GM21423 (cell line): ENCODE measurements around the gene GNB1.
"Not testable (repeated sequence)": the region's sequence is repeated elsewhere in the genome, so short reads cannot be mapped to it uniquely, and the experiment has no call there.

ENCODE experiments used
- ATAC-seq: cut with Tn5 transposase; IDR thresholded peaks from one replicate; pipeline ENCODE4 v1.9.1; 2021; ENCODE audit warnings: mild to moderate bottlenecking, moderate library complexity; ENCODE audit not compliant: unreplicated experiment

Gene GNB1

DNA sequence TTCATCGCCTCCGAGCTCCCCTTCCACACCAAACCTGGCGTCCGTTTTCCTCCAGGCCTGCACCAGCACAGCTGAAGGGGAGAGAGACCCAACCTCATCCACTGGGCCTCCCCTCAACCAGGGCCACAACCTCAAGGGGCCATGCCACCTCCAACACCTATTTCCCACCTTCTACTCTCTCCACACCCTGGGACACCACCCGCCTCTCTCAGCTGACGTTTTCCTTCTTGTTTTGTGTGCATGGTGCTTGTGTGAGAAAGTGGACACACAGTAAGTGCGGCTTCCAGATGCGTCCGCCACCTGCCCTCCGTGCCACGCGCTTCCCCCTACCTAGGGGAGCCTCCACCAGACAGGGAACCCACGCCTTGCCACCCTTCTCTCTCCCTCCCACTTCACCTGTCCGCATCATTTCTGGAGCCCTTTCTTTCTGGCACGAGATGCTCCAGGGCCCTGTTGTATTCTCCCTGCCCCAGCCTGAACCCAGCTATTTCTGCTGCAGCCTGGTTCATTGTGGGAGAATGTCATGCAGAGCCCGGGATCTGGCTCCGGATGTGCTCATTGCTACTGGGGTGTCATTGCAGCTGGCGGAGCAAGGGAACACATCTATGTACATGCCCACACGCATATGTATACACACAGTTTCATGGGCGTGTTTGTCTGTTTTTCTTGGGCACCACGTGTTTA is 1.3 kb upstream of the GNB1 start:
- ATAC-seq, result no peak

DNA sequence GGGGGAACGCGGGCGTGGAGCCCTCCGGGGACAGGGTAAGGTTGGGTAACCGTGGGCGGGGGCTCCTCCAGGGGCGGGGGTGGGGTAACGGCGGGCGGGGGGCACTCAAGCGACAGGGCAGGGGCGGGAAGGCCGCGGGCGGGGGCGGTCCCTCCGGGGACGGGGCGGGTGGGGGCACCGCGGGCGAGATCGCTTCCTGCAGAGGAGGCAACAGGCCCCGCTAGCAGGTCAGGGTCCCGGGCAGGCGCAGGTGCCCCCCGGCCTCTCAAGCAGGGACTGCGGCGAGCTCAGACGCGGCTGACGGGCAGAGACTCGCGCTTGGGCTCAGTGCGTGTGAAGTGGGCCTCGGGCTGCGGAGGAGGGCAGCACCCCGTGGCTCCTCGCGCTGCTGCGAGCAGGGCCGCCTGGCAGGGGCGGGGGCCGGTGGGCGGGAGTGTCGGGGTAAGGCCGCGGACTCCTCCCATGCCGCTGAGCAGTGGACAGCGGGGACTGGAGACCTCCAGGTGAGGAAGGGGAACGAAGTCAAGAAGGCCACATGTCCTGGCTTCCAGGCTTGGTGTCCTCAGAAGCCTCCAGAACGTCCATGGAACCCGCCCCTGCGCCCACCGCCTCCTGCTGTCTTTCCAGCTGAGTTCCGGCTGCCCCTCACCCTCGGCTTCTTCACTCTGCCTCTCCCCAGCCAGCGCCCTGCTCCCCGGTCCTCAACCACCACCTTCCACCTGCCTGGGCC is 627 bp upstream of the GNB1 start:
- ATAC-seq, result peak; percentile 25

- ATAC-seq, result peak; percentile 24
These were observed 911 bp downstream of the GNB1 start for GRCh38 chr1:1889847-1890505.

DNA sequence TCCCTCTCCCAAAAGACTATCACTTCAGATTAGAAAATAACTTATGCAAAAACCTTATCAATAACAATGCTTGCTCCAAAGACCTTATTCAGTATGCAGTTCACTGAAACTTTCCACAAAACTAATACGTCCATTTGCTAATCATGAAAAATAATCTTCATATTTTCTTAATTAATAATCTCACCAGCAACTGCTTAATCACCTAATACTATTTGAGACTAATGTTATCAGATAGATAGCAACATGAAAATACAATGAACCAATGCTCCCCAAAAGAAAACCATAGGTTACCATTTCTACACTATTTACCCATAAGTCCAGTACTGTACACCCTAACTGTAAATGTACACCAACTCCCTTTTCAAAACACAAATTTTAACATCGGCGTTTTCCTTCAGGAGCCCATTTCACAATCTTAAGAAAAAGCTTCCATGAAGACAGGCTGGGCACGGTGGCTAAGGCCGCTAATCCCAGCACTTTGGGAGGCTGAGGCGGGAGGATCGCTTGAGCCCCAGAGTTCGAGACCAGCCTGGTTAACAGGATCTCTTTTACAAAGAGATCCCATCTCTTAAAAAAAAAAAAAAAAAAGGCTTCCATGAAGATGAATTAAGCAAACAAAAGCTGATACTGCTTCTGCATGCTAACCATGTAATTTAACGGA is 1.7 kb downstream of the GNB1 start:
- no peak for ATAC-seq

DNA sequence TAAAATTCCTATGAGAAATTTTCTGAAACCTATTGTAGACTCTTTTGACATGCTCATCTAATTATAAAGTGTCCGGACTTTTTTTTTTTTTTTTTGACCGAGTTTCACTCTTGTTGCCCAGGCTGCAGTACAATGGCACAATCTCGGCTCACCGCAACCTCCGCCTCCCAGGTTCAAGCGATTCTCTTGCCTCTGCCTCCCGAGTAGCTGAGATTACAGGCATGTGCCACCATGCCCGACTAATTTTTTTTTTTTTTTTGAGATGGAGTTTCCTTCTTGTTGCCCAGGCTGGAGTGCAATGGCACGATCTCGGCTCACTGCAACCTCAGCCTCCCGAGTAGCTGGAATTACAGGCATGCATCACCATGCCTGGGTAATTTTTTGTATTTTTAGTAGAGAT is 7.0 kb downstream of the GNB1 start:
- not testable (repeated sequence) for ATAC-seq

- no peak for ATAC-seq
These were observed 7.6 kb downstream of the GNB1 start for GRCh38 chr1:1883092-1883873.

DNA sequence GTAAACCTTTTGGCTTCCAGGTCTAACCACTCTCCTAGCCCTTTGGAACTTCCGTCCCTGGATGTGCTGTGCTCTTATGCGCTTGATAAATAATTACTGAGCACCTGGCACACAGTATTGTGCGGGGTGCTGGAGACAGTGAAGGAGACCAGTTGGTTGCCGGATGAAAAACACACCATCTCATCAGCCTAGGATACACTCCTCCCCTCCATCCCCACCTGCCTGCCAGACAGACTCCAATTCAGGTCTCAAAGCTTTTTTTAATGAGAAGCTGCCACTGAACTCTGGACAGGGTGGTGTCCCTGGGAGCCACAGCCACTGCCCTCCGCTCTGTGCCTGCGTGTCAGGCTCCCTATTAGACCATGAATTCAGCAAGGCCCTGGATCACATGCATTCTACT is 9.2 kb downstream of the GNB1 start:
- ATAC-seq, result no peak

DNA sequence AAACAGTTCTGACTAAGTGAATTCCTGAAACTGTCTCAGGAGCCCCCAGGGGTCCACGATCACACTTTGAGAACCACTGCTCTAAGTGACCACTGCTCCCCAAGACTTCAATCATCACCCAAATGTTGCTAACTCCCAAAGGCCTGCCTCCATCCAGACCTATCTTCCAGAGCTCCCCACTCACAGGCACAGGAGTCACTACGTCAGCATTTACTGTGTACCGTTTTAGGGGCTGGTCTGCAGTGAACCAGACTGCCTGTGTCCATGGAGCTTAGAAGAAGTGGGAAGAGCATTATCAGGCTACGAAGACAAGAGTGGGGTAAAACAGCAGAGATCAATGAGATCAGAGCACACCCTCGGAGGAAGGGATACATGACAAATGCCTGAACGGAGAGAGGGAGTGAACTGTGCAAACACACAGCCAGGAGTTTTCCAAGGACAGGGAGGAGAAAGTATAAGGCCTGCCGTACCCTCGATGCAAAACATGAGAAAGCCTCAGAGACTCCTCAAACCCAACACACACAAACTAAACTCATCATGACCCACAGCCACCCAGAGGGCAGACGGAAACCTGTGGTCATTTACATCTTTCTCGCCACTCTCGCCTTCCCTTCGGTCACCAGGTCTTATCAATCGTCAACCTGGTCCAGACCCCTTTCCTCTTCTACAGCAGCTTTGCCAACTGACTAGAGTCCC is 10.1 kb downstream of the GNB1 start:
- no peak for ATAC-seq

DNA sequence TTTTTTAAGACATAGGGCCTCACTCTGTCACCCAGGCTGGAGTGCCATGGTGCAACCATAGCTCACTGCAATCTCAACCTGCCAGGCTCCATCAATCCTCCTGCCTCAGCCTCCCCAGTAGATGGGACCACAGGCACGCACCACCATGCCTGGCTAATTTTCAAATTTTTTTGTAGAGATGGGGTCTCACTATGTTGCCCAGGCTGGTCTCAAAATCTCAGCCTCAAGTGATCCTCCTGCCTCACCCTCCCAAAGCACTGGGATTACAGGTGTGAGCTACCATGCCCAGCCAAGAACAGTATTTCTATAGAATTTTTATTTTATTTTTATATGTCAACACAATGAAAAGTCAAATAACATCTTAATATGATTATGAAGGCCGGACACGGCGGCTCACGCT is 10.9 kb downstream of the GNB1 start:
- ATAC-seq, result no peak

DNA sequence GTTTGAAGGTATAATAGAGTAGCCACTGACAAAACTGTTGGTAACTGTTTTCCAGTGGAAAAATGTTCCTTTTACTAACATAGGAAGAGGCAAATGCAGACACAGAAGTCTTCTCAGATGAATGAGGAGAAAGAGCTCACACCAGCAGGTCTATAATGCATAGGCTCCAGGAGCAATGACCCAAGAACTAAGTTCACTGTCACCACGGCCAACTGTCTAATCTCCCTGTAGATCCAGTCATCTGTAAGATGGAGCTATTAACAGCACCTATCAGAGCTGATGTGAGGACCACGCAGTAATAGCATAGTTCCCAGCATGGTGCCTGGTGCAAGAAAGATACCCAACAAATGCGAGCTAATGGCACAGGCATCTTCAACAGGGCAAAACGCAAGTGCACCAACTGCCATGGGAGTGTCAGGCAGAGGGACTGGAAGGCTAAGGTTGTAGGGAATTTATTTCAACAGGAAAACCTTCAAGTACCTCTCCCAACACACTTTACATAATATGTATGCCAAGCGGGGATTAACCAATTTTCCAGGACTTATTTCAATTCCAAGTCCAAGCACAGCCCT is 12.9 kb downstream of the GNB1 start:
- no peak for ATAC-seq

GRCh38 chr1:1876335-1876930 is 14.5 kb downstream of the GNB1 start:
- no peak for ATAC-seq

GRCh38 chr1:1875932-1876331 is 15.0 kb downstream of the GNB1 start:
- no peak for ATAC-seq

DNA sequence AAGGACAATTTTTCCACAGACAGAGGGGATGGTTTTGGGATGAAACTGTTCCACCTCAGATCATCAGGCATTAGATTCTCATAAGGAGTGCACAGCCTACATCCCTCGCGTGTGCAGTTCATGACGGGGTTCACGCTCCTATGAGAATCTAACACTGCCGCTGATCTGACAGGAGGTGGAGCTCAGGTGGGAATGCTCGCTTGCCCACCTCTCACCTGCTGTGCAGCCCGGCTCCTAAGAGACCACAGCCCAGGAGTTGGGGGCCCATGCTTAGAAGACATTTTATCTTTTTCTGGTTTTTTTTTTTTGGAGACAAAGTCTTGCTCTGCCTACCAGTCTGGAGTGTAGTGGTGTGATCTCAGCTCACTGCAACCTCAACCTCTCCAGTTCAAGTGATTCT is 16.0 kb downstream of the GNB1 start:
- ATAC-seq, result no peak

DNA sequence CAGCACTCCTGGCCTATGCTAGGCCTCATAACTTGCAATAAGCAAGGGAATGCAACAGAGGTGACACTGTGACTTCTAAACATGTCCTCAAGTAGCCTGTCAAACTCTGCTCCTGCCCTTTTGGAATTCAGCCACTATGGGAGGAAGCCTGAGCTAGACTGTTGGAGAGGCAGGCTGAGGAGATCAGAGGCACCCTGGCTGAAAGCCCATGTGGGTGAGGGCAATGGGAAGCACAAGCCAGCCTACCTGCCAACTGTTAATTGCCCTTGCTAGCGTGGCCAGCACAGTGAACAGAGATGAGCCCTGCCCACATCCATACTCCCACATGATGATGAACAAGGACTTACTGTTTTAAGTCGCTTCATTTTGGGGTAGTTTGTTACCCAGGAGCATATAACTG is 17.7 kb downstream of the GNB1 start:
- no peak for ATAC-seq

DNA sequence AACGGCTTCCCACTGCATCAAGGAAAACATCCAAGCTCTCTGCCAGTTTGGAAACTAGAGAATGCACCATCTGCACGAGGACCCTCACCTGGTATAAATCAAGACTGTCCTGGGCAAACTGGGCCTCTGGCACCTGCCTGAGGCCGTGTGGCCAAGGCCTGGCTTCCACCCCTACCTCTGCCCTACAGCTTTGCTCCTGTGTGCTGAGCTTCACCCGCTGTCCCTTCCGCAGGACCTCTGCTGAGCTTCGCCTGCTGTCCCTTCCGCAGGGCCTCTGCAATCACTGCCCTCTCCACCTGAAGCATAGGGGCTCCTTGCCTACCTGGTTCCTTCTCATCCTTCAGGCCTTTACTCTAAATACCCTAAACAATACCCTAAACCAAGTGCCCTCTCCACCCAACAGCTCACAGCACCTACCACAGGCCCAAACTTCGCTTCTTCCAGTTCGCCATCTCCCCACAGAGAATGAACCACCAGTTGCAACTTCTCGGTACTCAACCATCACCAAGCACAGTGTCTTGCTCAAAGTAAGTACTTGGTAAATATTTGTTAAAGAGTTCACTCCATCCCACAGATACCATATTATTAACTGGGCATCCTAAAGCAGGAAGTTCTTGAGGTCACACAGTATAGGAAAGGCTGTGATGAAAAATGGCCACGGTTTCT is 18.4 kb downstream of the GNB1 start:
- ATAC-seq, result no peak

GRCh38 chr1:1869469-1869868 is 21.4 kb downstream of the GNB1 start:
- no peak for ATAC-seq

DNA sequence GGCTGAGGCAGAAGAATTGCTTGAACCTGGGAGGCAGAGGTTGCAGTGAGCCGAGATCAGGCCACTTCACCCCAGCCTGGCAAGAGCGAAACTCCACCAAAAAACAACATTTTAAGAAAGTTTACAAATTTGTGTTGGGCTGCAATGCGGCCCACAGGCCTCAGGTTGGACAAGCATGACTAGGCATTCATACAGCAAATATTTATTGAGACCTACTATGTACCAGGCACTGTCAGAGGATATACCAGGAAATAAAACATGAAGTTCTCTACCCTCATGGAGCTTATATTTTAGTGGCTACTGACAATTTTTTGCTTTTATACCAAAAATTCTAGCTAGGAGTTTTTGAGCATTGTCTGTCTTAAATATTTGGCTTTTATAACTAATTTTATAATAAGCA is 23.7 kb downstream of the GNB1 start:
- no peak for ATAC-seq

GRCh38 chr1:1862905-1863547 is 27.9 kb downstream of the GNB1 start:
- no peak for ATAC-seq
